Naive thymus-derived CD4-positive, alpha-beta T cell (primary cell): ENCODE measurements around the gene AFAP1. TPM values are rescaled to one million over a fixed set of nuclear protein-coding genes. Genes with fewer than 3 reads are reported as not detected.

Source experiments
- ATAC-seq: fragments of 150-1000 bp; cut with Tn5 transposase; 2 replicates; pipeline ENCODE4 v1.10.0; 2021; ENCODE audit warnings: mild to moderate bottlenecking, moderate library complexity
- CTCF ChIA-PET: fragments of 350-600 bp; sonication (Branson Sonifier 250); formaldehyde crosslinking; loops from one replicate; lab custom pipeline; 2021; ENCODE audit warnings: antibody characterized with exemption; lab: Charles Lee
- POLR2A ChIA-PET: fragments of 350-600 bp; sonication (Branson Sonifier 250); formaldehyde crosslinking; loops from one replicate; lab custom pipeline; 2021; ENCODE audit warnings: antibody characterized with exemption, inconsistent platforms; lab: Charles Lee
- DNase-seq, 9 donors: peaks; one replicate each; pipeline versions ENCODE4 v3.0.0 to v3.0.0-alpha.2; 2020 to 2022; ENCODE audit warnings: mixed read lengths in 1 of 9
- H3K27ac ChIP-seq: one replicate; pipeline ENCODE4 v1.7.0; 2013; ENCODE audit warnings: mild to moderate bottlenecking, low read depth, low read length, moderate library complexity
- H3K27me3 ChIP-seq, 2 donors: one replicate each; pipeline ENCODE4 v1.7.0; 2013; ENCODE audit warnings: low read length in 2 of 2, mild to moderate bottlenecking in 2 of 2, moderate library complexity in 2 of 2; ENCODE audit not compliant: control insufficient read depth in 2 of 2, insufficient read depth in 2 of 2
- H3K36me3 ChIP-seq, 3 experiments: 1 replicate in 2 of 3; 2 replicates in 1 of 3; pipeline ENCODE4 v1.7.0; 2013; ENCODE audit warnings: low read length in 3 of 3, mild to moderate bottlenecking in 3 of 3, moderate library complexity in 1 of 3; ENCODE audit not compliant: insufficient read depth in 3 of 3, control insufficient read depth in 2 of 3
- H3K4me1 ChIP-seq, 2 donors: one replicate each; pipeline ENCODE4 v1.7.0; 2013; ENCODE audit warnings: low read length in 2 of 2, mild to moderate bottlenecking in 2 of 2, moderate library complexity in 1 of 2; ENCODE audit not compliant: control insufficient read depth in 2 of 2, insufficient read depth in 2 of 2
- H3K4me3 ChIP-seq: 2 replicates; pipeline ENCODE4 v1.7.0; 2013; ENCODE audit warnings: mild to moderate bottlenecking, low read length
- H3K9me3 ChIP-seq, 3 experiments: 1 replicate in 2 of 3; 2 replicates in 1 of 3; pipeline ENCODE4 v1.7.0; 2013; ENCODE audit warnings: low read length in 3 of 3; ENCODE audit not compliant: control insufficient read depth in 2 of 3
- H3K27ac Mint-ChIP-seq, 9 donors: one replicate each; pipeline ENCODE4 v1.8.0; 2020 to 2022; ENCODE audit warnings: mixed read lengths in 9 of 9, mild to moderate bottlenecking in 8 of 9, moderate library complexity in 5 of 9, inconsistent platforms in 2 of 9
- H3K27me3 Mint-ChIP-seq, 5 donors: one replicate each; pipeline ENCODE4 v1.8.0; 2021 to 2022; ENCODE audit warnings: mixed read lengths in 5 of 5, mild to moderate bottlenecking in 1 of 5
- H3K36me3 Mint-ChIP-seq, 5 donors: one replicate each; pipeline ENCODE4 v1.8.0; 2020 to 2022; ENCODE audit warnings: mixed read lengths in 5 of 5, mild to moderate bottlenecking in 3 of 5, inconsistent platforms in 1 of 5
- H3K4me1 Mint-ChIP-seq, 7 donors: one replicate each; pipeline ENCODE4 v1.8.0; 2020 to 2022; ENCODE audit warnings: mixed read lengths in 7 of 7, mild to moderate bottlenecking in 3 of 7, inconsistent platforms in 1 of 7
- H3K4me3 Mint-ChIP-seq, 10 donors: one replicate each; pipeline ENCODE4 v1.8.0; 2020 to 2022; ENCODE audit warnings: mild to moderate bottlenecking in 10 of 10, mixed read lengths in 10 of 10, moderate library complexity in 6 of 10, inconsistent platforms in 2 of 10
- H3K9me3 Mint-ChIP-seq, 11 donors: one replicate each; pipeline ENCODE4 v1.8.0; 2020 to 2022; ENCODE audit warnings: mixed read lengths in 11 of 11, mild to moderate bottlenecking in 4 of 11, inconsistent platforms in 1 of 11, moderate library complexity in 1 of 11
- intact Hi-C, 2 donors: fragments of 100-400 bp; cut with micrococcal nuclease; formaldehyde crosslinking; loops; one replicate each; pipeline ENCODE4 v1.15.1; 2023
- polyA plus RNA-seq, 2 donors: library from polyadenylated mRNA; unstranded; fragments of 300-500 nt; fragmentation: Illumina TruSeq; gene quantifications; one replicate each; pipeline ENCODE4 v1.2.3, GENCODE V29; 2021
- total RNA-seq, 6 experiments: library from RNA in 5 of 6; stranded (reverse) in 5 of 6; gene quantifications; 1 replicate in 5 of 6; 2 replicates in 1 of 6; pipeline ENCODE4 v1.2.3 and lab custom pipeline; 2021 to 2026

Gene AFAP1
- total and polyA plus RNA-seq, 7 experiments from 2014 or later = 2.2 to 27.2 (median 9.6) TPM

DNA sequence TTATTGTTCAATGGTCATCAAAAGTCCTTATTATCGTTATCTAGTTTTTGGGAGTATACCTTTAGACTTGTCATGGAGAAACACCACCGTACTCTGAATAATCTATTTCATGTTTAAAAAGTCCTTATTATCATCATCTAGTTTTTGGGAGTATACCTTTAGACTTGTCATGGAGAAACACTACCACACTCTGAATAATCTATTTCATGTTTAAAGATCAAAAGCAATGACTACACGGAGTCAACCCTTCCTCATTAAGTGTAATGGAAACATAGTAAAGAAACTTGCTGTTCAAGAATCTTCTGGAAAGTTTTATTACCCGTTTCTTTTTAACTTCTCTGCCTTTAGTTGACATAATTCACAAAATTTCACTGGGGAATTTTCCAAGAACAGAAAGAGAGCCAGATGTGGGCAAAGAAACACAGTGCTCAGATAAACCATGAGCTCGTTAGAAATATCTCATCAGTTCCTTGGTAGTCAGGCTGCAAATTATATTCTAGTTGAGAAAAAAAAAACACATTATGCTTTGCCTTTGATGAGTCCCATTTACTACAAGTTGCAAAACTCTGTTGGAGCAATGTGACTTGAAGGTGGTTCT, 158.8 kb downstream of the AFAP1 start:
- ChIA-PET POLR2A (interaction anchor here (0.7 kb wide), 1 partner anchor 189 kb away, joined by 3 read pairs; no protein-coding TSS in a partner anchor), CTCF (interaction anchor here (0.7 to 1.1 kb wide), 2 partner anchors 11 to 21 kb away, joined by 3 read pairs; no protein-coding TSS in a partner anchor)
- Mint-ChIP-seq H3K27me3 (no peaks in the 10 kb centered on the region), H3K36me3 (peaks cover 0 to 48% (median 12%) of the 10 kb centered on the region in 5 donors), H3K27ac (peak overlapping the region; percentile 13 to 87 (median 49)), H3K4me1 (peaks cover 12 to 62% (median 35%) of the 10 kb centered on the region in 7 donors), H3K4me3 (peak overlapping the region in 7 of 10 donors; percentile 10 to 72 (median 63)), H3K9me3 (no peaks in the 10 kb centered on the region)
- no peaks in the 10 kb centered on the region for H3K27me3 ChIP-seq
- no peak overlapping the region for H3K4me3 ChIP-seq
- intact Hi-C loops = no loop called here
- H3K27ac ChIP-seq = no peak overlapping the region
- peaks cover 0 to 10% of the 10 kb centered on the region in 2 donors for H3K4me1 ChIP-seq
- no peaks in the 10 kb centered on the region for H3K9me3 ChIP-seq
- DNase-seq = no peak
- no peak for ATAC-seq
- H3K36me3 ChIP-seq = peaks cover 0 to 25% (median 0%) of the 10 kb centered on the region in 3 experiments

- peaks cover 0 to 10% of the 10 kb centered on the region in 2 donors for H3K4me1 ChIP-seq
- H3K27me3 ChIP-seq = no peaks in the 10 kb centered on the region
- peak overlapping the region in 1 of 9 donors; percentile 9 for H3K27ac Mint-ChIP-seq
- peaks cover 12 to 57% (median 35%) of the 10 kb centered on the region in 7 donors for H3K4me1 Mint-ChIP-seq
- POLR2A ChIA-PET = no interaction called here
- no peak overlapping the region for H3K4me3 ChIP-seq
- DNase-seq (no peak), ATAC-seq (no peak)
- H3K36me3 ChIP-seq = peaks cover 0 to 21% (median under 1%) of the 10 kb centered on the region in 3 experiments
- H3K27ac ChIP-seq = no peak overlapping the region
- peaks cover 3 to 39% (median 12%) of the 10 kb centered on the region in 5 donors for H3K36me3 Mint-ChIP-seq
- H3K9me3 ChIP-seq = no peaks in the 10 kb centered on the region
- no peaks in the 10 kb centered on the region for H3K9me3 Mint-ChIP-seq
- no peak overlapping the region for H3K4me3 Mint-ChIP-seq
- H3K27me3 Mint-ChIP-seq = no peaks in the 10 kb centered on the region
- CTCF ChIA-PET = no interaction called here
- intact Hi-C loops = no loop called here
Measured at GRCh38 chr4:7779432-7779768, 160.3 kb downstream of the AFAP1 start.

DNA sequence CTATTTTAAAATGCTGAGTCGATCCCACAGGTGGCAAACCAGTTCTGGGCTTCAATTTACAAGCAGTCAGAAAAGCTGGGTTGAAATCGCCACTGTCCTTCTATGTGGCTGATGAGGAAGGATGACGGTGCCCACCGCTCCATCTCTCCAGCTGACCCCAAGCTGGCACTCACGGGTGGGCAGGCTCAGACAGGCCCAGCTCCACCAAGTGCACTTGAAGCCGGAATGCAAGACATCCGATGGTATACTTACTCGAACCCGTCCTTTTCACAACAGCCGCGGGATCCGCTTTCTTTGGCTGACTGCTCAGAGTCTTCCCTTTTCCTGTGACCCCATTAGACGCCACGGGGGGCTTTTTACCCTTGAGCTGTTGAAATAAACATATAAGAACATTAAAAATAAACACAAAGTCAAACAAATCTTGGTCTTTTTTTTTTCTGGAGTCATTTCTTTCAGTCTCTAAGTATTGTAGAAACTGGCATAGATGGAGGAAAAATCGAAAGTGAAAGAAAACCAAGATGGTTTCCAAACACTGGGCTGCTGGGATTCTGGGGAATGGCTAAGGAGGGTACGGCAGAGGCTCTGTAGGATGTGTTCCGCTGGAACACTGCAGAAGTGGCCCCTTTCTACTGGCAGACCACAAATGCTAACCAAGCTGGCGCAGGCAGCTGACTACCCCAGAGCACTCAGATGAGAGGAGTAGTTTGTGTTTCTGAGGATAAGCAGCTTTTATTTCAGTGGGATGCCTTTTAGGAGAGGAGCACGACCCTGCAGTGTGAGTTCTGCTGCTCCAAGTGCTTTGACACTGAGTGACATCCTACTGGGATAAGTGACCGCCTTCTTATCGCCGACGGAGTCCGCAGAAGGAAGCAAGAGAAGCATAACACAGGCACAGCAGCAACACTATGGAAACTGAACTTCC, 160.9 kb downstream of the AFAP1 start:
- Mint-ChIP-seq H3K27me3 (no peaks in the 10 kb centered on the region), H3K4me1 (peaks cover 12 to 57% (median 35%) of the 10 kb centered on the region in 7 donors), H3K9me3 (no peaks in the 10 kb centered on the region), H3K36me3 (peaks cover 3 to 42% (median 12%) of the 10 kb centered on the region in 5 donors), H3K4me3 (no peak overlapping the region), H3K27ac (peak overlapping the region in 2 of 9 donors; percentile 9 to 54)
- CTCF ChIA-PET = no interaction called here
- intact Hi-C loops = no loop called here
- Histone ChIP-seq H3K4me1 (peaks cover 0 to 10% of the 10 kb centered on the region in 2 donors), H3K4me3 (no peak overlapping the region), H3K36me3 (peaks cover 0 to 20% (median 3%) of the 10 kb centered on the region in 3 experiments), H3K9me3 (no peaks in the 10 kb centered on the region), H3K27ac (no peak overlapping the region), H3K27me3 (no peaks in the 10 kb centered on the region)
- ATAC-seq = no peak
- POLR2A ChIA-PET = no interaction called here
- DNase-seq = no peak

GRCh38 chr4:7777871-7778509, 161.7 kb downstream of the AFAP1 start:
- H3K27ac ChIP-seq = no peak overlapping the region
- H3K36me3 ChIP-seq = peaks cover 0 to 27% (median 3%) of the 10 kb centered on the region in 3 experiments
- Mint-ChIP-seq H3K9me3 (no peaks in the 10 kb centered on the region), H3K27me3 (no peaks in the 10 kb centered on the region), H3K4me3 (no peak overlapping the region), H3K36me3 (peaks cover 5 to 46% (median 14%) of the 10 kb centered on the region in 5 donors), H3K27ac (peak overlapping the region in 1 of 9 donors; percentile 14), H3K4me1 (peaks cover 11 to 56% (median 35%) of the 10 kb centered on the region in 7 donors)
- H3K9me3 ChIP-seq = no peaks in the 10 kb centered on the region
- DNase-seq (no peak), ATAC-seq (no peak)
- ChIA-PET POLR2A (no interaction called here), CTCF (no interaction called here)
- no peaks in the 10 kb centered on the region for H3K27me3 ChIP-seq
- H3K4me3 ChIP-seq = no peak overlapping the region
- H3K4me1 ChIP-seq = peaks cover 0 to 10% of the 10 kb centered on the region in 2 donors
- intact Hi-C loops = no loop called here

DNA sequence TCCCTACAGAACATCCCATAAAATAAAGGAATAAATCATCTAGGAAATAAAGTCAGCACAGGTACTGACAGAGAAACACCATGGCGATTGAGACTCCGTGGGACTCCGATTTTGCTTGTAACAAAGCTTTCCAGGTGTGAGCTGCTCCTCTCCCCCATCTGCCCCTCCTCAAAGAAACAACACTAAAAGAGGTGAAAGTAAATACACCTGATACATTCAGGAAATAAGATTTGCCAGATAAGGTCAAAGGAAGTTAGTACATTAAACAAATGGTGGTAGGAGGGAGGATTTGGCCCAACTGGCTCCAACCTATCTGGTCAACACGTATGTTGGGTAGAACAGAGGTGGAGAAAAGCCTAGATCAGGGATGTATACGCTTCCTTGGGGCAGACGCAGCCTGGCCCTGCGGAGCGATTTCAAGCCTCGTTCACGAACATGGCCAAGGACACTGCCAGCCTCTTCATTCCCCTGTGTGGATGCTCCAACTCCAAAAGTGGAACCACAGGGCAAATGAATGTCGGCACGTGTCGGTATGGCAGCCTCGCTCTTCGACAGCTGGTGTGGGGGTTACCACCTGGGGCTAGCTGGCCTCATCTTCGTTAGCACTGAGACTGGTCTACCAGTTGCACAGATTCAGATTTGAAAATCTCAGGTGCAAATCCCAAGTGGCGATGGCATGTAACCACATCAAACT, 162.5 kb downstream of the AFAP1 start:
- Histone ChIP-seq H3K27me3 (no peaks in the 10 kb centered on the region), H3K36me3 (peaks cover 0 to 31% (median 3%) of the 10 kb centered on the region in 3 experiments), H3K27ac (no peak overlapping the region), H3K9me3 (no peaks in the 10 kb centered on the region), H3K4me1 (peaks cover 0 to 7% of the 10 kb centered on the region in 2 donors), H3K4me3 (no peak overlapping the region)
- intact Hi-C loops = no loop called here
- Mint-ChIP-seq H3K9me3 (no peaks in the 10 kb centered on the region), H3K4me3 (no peak overlapping the region), H3K4me1 (peaks cover 12 to 55% (median 34%) of the 10 kb centered on the region in 7 donors), H3K36me3 (peaks cover 5 to 52% (median 16%) of the 10 kb centered on the region in 5 donors), H3K27ac (peak overlapping the region in 1 of 9 donors; percentile 33), H3K27me3 (no peaks in the 10 kb centered on the region)
- ATAC-seq (no peak), DNase-seq (no peak)
- ChIA-PET CTCF (interaction anchor here (1.0 kb wide), 1 partner anchor 25 kb away, joined by 3 read pairs; no protein-coding TSS in a partner anchor), POLR2A (no interaction called here)

DNA sequence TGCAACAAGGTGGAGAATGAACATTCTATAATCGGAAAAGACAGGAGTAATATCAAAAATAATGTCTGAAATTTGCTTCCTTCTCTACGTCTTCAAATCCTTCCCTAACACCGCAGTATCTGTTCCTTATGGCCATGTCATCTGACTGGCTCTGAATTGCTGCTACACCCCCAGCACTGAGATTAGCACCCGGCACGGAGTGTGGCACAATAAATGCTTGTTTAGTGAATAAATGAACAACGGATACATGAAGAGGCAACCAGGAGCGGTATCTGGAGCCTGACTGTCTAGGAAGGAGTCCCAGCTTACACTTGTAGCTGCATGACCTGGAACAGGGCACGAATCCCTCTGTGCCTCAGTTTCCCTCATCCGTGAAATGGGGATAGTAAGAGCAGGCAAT, 164.3 kb downstream of the AFAP1 start:
- H3K27me3 Mint-ChIP-seq = no peaks in the 10 kb centered on the region
- H3K36me3 Mint-ChIP-seq = peaks cover 5 to 56% (median 16%) of the 10 kb centered on the region in 5 donors
- Histone ChIP-seq H3K4me3 (no peak overlapping the region), H3K36me3 (peaks cover 0 to 31% (median 3%) of the 10 kb centered on the region in 3 experiments), H3K27ac (no peak overlapping the region), H3K27me3 (no peaks in the 10 kb centered on the region), H3K9me3 (no peaks in the 10 kb centered on the region), H3K4me1 (peaks cover 7 to 11% of the 10 kb centered on the region in 2 donors)
- intact Hi-C loops = no loop called here
- CTCF ChIA-PET = no interaction called here
- no peak overlapping the region for H3K4me3 Mint-ChIP-seq
- peak overlapping the region in 1 of 9 donors; percentile 4 for H3K27ac Mint-ChIP-seq
- no peaks in the 10 kb centered on the region for H3K9me3 Mint-ChIP-seq
- H3K4me1 Mint-ChIP-seq = peaks cover 11 to 56% (median 30%) of the 10 kb centered on the region in 7 donors
- no peak for ATAC-seq
- DNase-seq = no peak
- POLR2A ChIA-PET = interaction anchor here (0.6 kb wide), 1 partner anchor 19 kb away, joined by 3 read pairs; no protein-coding TSS in a partner anchor
